ENCODE results near the gene TP53BP1.
"Not testable (repeated sequence)": the region's sequence is repeated elsewhere in the genome, so short reads cannot be mapped to it uniquely, and the experiment has no call there.

TP53BP1 gene

DNA sequence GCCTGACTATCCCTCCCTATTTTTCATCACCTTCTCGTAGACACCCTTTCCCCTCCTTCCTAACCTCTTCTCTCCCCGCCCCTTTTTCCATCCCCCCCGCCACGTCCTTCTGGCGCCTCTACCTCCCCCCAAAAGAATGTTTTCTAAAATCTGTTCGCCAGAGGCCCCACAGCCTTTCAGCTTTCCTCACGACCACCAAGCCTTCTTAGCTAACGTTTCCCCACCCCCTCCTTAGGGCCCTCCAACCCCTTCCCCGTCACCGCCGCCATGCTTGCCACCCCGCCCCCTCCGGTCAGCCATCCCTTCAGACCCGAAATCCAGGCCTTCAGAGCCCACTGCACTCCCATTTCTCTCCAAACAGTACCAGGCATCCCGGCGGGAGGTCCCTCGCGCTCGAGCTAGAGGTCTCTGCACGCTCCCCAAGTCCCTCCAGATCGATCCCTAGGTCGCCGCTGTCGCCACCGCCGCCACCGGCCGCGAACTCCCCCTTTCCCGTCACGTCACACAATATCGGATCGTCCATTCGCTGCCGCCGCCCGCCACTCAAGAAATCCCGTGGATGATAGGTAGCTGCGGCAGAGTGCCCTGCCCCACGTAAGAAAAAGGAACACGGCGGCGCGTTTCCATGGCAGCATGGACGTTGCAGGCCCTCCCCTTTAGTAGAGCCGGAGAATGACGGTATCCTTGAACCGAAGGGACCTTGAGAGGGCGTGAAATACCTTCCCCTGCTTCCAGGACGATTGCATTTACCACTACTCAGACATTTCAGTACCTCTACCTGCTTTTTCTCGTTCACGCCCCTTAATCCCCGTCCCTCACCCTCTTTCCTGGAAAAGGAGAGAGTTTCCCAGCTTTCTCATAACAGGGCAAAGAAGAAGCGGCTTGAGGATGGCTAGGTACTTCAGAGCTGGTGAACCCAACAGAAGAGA lies at the start of gene TP53BP1:
Gene TP53BP1 (minus strand): TSS at position 484 of the 929 bp plus-strand sequence. CDS start 113 bp downstream, at position 371.
- Histone ChIP-seq H2AFZ (ENCODE audit: low read depth, low read length) (peak within 1 kb of the TSS; percentile 56), H3K4me3 (ENCODE audit: low read length) (peak within 1 kb of the TSS; percentile 72), H3K9me3 (ENCODE audit: low read length) (peaks cover 2% of the 10 kb centered on the region), H3K36me3 (ENCODE audit: insufficient read depth, low read length) (peaks cover 29% of the 10 kb centered on the region), H3K27me3 (ENCODE audit: insufficient read depth, low read length) (no peaks in the 10 kb centered on the region), H3K4me1 (ENCODE audit: insufficient read depth, low read length) (peaks cover 21% of the 10 kb centered on the region)

GRCh38 chr15:43541785-43542184 lies 48.8 kb upstream of the TP53BP1 start:
- no peak overlapping the region for H2AFZ ChIP-seq (ENCODE audit: low read depth, low read length)
- peaks cover 5% of the 10 kb centered on the region for H3K9me3 ChIP-seq (ENCODE audit: low read length)
- peaks cover 5% of the 10 kb centered on the region for H3K36me3 ChIP-seq (ENCODE audit: insufficient read depth, low read length)
- H3K4me1 ChIP-seq (ENCODE audit: insufficient read depth, low read length), result no peaks in the 10 kb centered on the region
- H3K4me3 ChIP-seq (ENCODE audit: low read length), result no peak overlapping the region
- H3K27me3 ChIP-seq (ENCODE audit: insufficient read depth, low read length), result no peaks in the 10 kb centered on the region

DNA sequence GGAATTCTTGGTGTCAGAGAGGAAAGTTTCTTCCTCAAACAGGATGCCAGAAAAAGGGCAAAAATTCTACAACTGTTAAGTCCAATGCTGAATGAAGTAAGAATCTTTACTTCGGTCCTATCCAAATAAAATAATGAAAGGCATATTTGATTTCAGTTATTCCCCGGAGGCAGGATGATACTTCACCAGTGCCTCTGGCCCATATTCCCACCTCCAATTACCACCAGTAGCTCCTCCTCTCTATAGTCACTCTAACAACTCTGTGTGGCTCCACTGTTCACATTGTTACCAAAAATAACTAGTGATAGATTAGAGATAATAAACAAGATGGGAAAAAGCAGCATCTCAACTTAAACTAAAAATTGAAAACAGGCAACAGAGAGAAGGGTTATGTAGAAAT lies 45.1 kb upstream of the TP53BP1 start:
- no peaks in the 10 kb centered on the region for H3K9me3 ChIP-seq (ENCODE audit: low read length)
- no peak overlapping the region for H3K4me3 ChIP-seq (ENCODE audit: low read length)
- no peak overlapping the region for H2AFZ ChIP-seq (ENCODE audit: low read depth, low read length)
- H3K36me3 ChIP-seq (ENCODE audit: insufficient read depth, low read length), result peaks cover 18% of the 10 kb centered on the region
- H3K4me1 ChIP-seq (ENCODE audit: insufficient read depth, low read length), result no peaks in the 10 kb centered on the region
- no peaks in the 10 kb centered on the region for H3K27me3 ChIP-seq (ENCODE audit: insufficient read depth, low read length)

DNA sequence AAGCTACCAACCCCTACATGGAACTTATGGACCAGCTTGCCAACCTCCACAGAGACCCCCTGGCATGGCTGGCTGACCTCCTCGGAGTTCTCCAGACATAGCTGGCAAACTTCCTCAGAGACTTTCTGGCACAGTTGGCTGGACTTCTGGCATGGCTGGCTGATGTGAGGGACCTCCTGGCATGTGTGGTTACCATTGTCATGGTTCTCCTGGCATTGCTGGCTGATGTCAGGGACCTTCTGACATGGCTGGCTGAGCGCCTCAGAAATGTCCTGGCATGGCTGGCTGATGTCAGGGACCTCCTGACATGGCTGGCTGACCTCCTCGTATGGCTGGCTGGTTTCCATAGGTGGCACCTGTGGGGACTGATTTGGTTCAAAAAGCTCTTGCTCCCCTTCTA lies 41.9 kb upstream of the TP53BP1 start:
- Histone ChIP-seq H3K4me3 (ENCODE audit: low read length) (no peak overlapping the region), H3K36me3 (ENCODE audit: insufficient read depth, low read length) (peaks cover 19% of the 10 kb centered on the region), H3K4me1 (ENCODE audit: insufficient read depth, low read length) (no peaks in the 10 kb centered on the region), H3K27me3 (ENCODE audit: insufficient read depth, low read length) (no peaks in the 10 kb centered on the region), H2AFZ (ENCODE audit: low read depth, low read length) (no peak overlapping the region), H3K9me3 (ENCODE audit: low read length) (no peaks in the 10 kb centered on the region)

DNA sequence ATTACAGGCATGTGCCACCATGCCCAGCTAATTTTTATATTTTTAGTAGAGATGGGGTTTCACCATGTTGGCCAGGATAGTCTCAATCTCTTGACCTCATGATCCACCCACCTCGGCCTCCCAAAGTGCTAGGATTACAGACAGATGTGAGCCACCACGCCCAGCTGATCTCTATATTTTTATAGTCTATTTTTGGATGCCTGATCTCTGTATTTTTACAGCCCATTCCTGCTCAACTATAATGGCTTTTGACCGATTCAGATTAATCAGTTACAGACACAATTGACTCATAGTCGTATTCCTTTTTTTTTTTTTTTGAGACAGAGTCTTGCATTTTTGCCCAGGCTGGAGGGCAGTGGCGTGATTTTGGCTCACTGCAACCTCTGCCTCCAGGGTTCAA lies 39.9 kb upstream of the TP53BP1 start:
- not testable (repeated sequence) for H3K4me1 ChIP-seq (ENCODE audit: insufficient read depth, low read length); H3K9me3 ChIP-seq (ENCODE audit: low read length); H2AFZ ChIP-seq (ENCODE audit: low read depth, low read length); H3K4me3 ChIP-seq (ENCODE audit: low read length); H3K27me3 ChIP-seq (ENCODE audit: insufficient read depth, low read length)
- H3K36me3 ChIP-seq (ENCODE audit: insufficient read depth, low read length), result peaks cover 22% of the 10 kb centered on the region

- no peaks in the 10 kb centered on the region for H3K9me3 ChIP-seq (ENCODE audit: low read length)
- no peak overlapping the region for H2AFZ ChIP-seq (ENCODE audit: low read depth, low read length)
- H3K4me3 ChIP-seq (ENCODE audit: low read length), result no peak overlapping the region
- H3K4me1 ChIP-seq (ENCODE audit: insufficient read depth, low read length), result no peaks in the 10 kb centered on the region
- H3K27me3 ChIP-seq (ENCODE audit: insufficient read depth, low read length), result no peaks in the 10 kb centered on the region
- H3K36me3 ChIP-seq (ENCODE audit: insufficient read depth, low read length), result peaks cover 32% of the 10 kb centered on the region
These were observed 38.2 kb upstream of the TP53BP1 start for GRCh38 chr15:43531018-43531670.

GRCh38 chr15:43529587-43530345 lies 36.8 kb upstream of the TP53BP1 start:
- Histone ChIP-seq H2AFZ (ENCODE audit: low read depth, low read length) (no peak overlapping the region), H3K36me3 (ENCODE audit: insufficient read depth, low read length) (peaks cover 38% of the 10 kb centered on the region), H3K27me3 (ENCODE audit: insufficient read depth, low read length) (no peaks in the 10 kb centered on the region), H3K4me3 (ENCODE audit: low read length) (no peak overlapping the region), H3K4me1 (ENCODE audit: insufficient read depth, low read length) (no peaks in the 10 kb centered on the region), H3K9me3 (ENCODE audit: low read length) (no peaks in the 10 kb centered on the region)

- no peaks in the 10 kb centered on the region for H3K27me3 ChIP-seq (ENCODE audit: insufficient read depth, low read length)
- no peaks in the 10 kb centered on the region for H3K4me1 ChIP-seq (ENCODE audit: insufficient read depth, low read length)
- no peak overlapping the region for H3K4me3 ChIP-seq (ENCODE audit: low read length)
- peaks cover 4% of the 10 kb centered on the region for H3K9me3 ChIP-seq (ENCODE audit: low read length)
- no peak overlapping the region for H2AFZ ChIP-seq (ENCODE audit: low read depth, low read length)
- peaks cover 38% of the 10 kb centered on the region for H3K36me3 ChIP-seq (ENCODE audit: insufficient read depth, low read length)
These were observed 36.2 kb upstream of the TP53BP1 start for GRCh38 chr15:43529141-43529540.

DNA sequence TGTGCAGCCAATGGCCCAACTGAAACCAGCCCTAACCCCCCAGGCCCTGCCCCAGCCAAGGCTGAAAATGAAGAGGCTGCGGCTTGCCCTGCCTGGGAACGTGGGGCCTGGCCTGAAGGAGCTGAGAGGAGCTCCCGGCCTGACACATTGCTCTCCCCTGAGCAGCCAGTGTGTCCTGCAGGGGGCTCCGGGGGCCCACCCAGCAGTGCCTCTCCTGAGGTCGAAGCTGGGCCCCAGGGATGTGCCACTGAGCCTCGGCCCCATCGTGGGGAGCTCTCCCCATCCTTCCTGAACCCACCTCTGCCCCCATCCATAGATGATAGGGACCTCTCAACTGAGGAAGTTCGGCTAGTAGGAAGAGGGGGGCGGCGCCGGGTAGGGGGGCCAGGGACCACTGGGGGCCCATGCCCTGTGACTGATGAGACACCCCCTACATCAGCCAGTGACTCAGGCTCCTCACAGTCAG lies 35.6 kb upstream of the TP53BP1 start:
- no peak overlapping the region for H3K4me3 ChIP-seq (ENCODE audit: low read length)
- no peaks in the 10 kb centered on the region for H3K27me3 ChIP-seq (ENCODE audit: insufficient read depth, low read length)
- no peak overlapping the region for H2AFZ ChIP-seq (ENCODE audit: low read depth, low read length)
- H3K9me3 ChIP-seq (ENCODE audit: low read length), result peaks cover 9% of the 10 kb centered on the region
- H3K36me3 ChIP-seq (ENCODE audit: insufficient read depth, low read length), result peaks cover 42% of the 10 kb centered on the region
- no peaks in the 10 kb centered on the region for H3K4me1 ChIP-seq (ENCODE audit: insufficient read depth, low read length)

DNA sequence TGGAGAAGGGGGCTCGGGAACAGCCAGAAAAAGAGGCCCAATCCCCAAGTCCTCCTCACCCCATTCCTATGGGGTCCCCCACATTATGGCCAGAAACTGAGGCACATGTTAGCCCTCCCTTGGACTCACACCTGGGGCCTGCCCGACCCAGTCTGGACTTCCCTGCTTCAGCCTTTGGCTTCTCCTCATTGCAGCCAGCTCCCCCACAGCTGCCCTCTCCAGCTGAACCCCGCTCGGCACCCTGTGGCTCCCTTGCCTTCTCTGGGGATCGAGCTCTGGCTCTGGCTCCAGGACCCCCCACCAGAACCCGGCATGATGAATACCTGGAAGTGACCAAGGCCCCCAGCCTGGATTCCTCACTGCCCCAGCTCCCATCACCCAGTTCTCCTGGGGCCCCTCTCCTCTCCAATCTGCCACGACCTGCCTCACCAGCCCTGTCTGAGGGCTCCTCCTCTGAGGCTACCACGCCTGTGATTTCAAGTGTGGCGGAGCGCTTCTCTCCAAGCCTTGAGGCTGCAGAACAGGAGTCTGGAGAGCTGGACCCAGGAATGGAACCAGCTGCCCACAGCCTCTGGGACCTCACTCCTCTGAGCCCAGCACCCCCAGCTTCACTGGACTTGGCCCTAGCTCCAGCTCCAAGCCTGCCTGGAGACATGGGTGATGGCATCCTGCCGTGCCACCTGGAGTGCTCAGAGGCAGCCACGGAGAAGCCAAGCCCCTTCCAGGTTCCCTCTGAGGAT lies 35.0 kb upstream of the TP53BP1 start:
- H3K27me3 ChIP-seq (ENCODE audit: insufficient read depth, low read length), result no peaks in the 10 kb centered on the region
- H3K9me3 ChIP-seq (ENCODE audit: low read length), result peaks cover 15% of the 10 kb centered on the region
- H3K4me1 ChIP-seq (ENCODE audit: insufficient read depth, low read length), result no peaks in the 10 kb centered on the region
- H2AFZ ChIP-seq (ENCODE audit: low read depth, low read length), result no peak overlapping the region
- peaks cover 48% of the 10 kb centered on the region for H3K36me3 ChIP-seq (ENCODE audit: insufficient read depth, low read length)
- H3K4me3 ChIP-seq (ENCODE audit: low read length), result no peak overlapping the region

GRCh38 chr15:43527016-43527801 lies 34.3 kb upstream of the TP53BP1 start:
- Histone ChIP-seq H3K27me3 (ENCODE audit: insufficient read depth, low read length) (no peaks in the 10 kb centered on the region), H3K4me1 (ENCODE audit: insufficient read depth, low read length) (no peaks in the 10 kb centered on the region), H3K36me3 (ENCODE audit: insufficient read depth, low read length) (peaks cover 56% of the 10 kb centered on the region), H2AFZ (ENCODE audit: low read depth, low read length) (no peak overlapping the region), H3K9me3 (ENCODE audit: low read length) (peaks cover 20% of the 10 kb centered on the region), H3K4me3 (ENCODE audit: low read length) (no peak overlapping the region)
